ENCODE data around the gene POFUT1. TPM values are rescaled to one million over a fixed set of nuclear protein-coding genes. Genes with fewer than 3 reads are reported as not detected.
"Not testable (repeated sequence)": the region's sequence is repeated elsewhere in the genome, so short reads cannot be mapped to it uniquely, and the experiment has no call there.

Gene POFUT1
- polyA plus RNA-seq, 3 donors: 10.9 to 22.8 (median 11.8) TPM

DNA sequence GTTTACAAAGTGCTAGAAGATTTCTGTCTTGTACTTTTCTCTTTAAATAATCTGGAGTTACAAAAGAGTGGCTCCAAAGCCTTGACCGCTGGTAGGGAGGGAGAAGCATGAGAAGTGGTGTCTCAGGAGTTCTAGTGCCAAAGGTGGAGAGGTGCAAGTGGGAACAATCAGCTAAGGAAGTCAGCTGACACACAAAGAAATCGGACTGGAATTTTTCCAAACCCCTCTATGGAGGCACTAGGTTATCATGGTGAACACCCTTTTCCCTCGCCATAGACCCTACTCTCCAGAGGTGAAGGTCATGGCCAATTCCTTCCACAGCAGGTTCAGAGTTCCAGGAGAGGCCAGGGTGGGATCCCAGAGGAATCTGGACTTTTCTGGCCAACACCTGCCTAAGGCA is 15.0 kb upstream of the POFUT1 start:
- peaks cover 16 to 21% of the 10 kb centered on the region in 2 donors for H3K4me1 ChIP-seq (ENCODE audit: control insufficient read depth in 1 of 2, insufficient read depth in 2 of 2, low read length in 2 of 2)
- H3K9me3 Mint-ChIP-seq: peaks cover 0 to 3% (median 0%) of the 10 kb centered on the region in 7 donors
- H3K9ac ChIP-seq (ENCODE audit: insufficient read depth, low read length, poor library complexity, severe bottlenecking): no peak overlapping the region
- H3K36me3 ChIP-seq (replicated peaks in 1 of 2; ENCODE audit: control insufficient read depth in 1 of 2, insufficient read depth in 2 of 2, low read length in 2 of 2): peaks cover 50 to 54% of the 10 kb centered on the region in 2 donors
- H3K27me3 Mint-ChIP-seq (ENCODE audit: low read depth in 3 of 3): peaks cover 0 to 6% (median 6%) of the 10 kb centered on the region in 3 donors
- H3K4me1 Mint-ChIP-seq: peaks cover 30% of the 10 kb centered on the region
- no peak for DNase-seq
- H2AFZ ChIP-seq (ENCODE audit: insufficient read depth, low read depth, low read length, poor library complexity, severe bottlenecking): no peak overlapping the region
- no peaks in the 10 kb centered on the region for H3K9me3 ChIP-seq (replicated peaks in 1 of 2; ENCODE audit: control insufficient read depth in 1 of 2, insufficient read depth in 1 of 2, low read length in 2 of 2)
- H3K27ac ChIP-seq (ENCODE audit: low read depth in 1 of 2, low read length in 2 of 2): no peak overlapping the region
- H3K4me3 ChIP-seq (replicated peaks in 1 of 3; ENCODE audit: low read depth in 2 of 3, low read length in 3 of 3): no peak overlapping the region
- no peaks in the 10 kb centered on the region for H3K27me3 ChIP-seq (ENCODE audit: control insufficient read depth in 2 of 2, insufficient read depth in 2 of 2, low read length in 2 of 2)
- H4K20me1 ChIP-seq (ENCODE audit: insufficient read depth, low read length): peaks cover 68% of the 10 kb centered on the region
- intact Hi-C loops (cut with micrococcal nuclease): no loop called here
- peak overlapping the region in 2 of 7 donors; percentile 27 to 63 for H3K27ac Mint-ChIP-seq
- H3K36me3 Mint-ChIP-seq: peaks cover 60 to 63% of the 10 kb centered on the region in 2 donors
- 100% methylated on average over 1 of the region's 3 CpGs for WGBS (ENCODE audit: insufficient coverage)
- TF ChIP-seq, protein P1, sequence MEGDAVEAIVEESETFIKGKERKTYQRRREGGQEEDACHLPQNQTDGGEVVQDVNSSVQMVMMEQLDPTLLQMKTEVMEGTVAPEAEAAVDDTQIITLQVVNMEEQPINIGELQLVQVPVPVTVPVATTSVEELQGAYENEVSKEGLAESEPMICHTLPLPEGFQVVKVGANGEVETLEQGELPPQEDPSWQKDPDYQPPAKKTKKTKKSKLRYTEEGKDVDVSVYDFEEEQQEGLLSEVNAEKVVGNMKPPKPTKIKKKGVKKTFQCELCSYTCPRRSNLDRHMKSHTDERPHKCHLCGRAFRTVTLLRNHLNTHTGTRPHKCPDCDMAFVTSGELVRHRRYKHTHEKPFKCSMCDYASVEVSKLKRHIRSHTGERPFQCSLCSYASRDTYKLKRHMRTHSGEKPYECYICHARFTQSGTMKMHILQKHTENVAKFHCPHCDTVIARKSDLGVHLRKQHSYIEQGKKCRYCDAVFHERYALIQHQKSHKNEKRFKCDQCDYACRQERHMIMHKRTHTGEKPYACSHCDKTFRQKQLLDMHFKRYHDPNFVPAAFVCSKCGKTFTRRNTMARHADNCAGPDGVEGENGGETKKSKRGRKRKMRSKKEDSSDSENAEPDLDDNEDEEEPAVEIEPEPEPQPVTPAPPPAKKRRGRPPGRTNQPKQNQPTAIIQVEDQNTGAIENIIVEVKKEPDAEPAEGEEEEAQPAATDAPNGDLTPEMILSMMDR (IDR thresholded peaks at IDR 0.05): no peak
- H3K79me2 ChIP-seq (ENCODE audit: insufficient read depth, low read length): peaks cover 39% of the 10 kb centered on the region
- no peak overlapping the region for H3K4me3 Mint-ChIP-seq
- H3K4me2 ChIP-seq (replicated peaks; ENCODE audit: extremely low read depth, low read length, poor library complexity, severe bottlenecking): no peak overlapping the region

DNA sequence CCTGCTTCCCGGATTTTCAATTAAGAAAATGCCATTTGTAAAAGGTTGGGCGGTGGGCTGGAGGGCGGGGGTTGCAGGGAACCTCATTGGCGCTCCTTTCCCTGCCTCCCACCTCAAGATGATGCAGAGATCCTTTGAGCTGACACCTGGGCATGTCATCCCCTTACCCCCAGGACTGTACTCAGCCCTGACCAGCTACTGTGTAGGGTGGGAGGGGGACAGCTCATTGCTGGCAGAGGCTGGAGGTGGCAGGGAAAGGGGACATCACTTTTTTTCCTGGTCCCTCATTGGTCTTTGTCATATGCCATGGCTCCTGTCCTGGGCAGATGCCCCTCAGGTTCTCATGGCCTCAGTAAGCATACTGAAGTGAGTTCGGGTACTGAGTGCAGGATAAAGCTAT is 14.3 kb upstream of the POFUT1 start:
- H3K4me3 Mint-ChIP-seq; H3K27ac ChIP-seq (ENCODE audit: low read depth in 1 of 2, low read length in 2 of 2); H3K27me3 Mint-ChIP-seq (ENCODE audit: low read depth in 3 of 3); H3K4me2 ChIP-seq (replicated peaks; ENCODE audit: extremely low read depth, low read length, poor library complexity, severe bottlenecking); H3K9ac ChIP-seq (ENCODE audit: insufficient read depth, low read length, poor library complexity, severe bottlenecking); H3K27me3 ChIP-seq (ENCODE audit: control insufficient read depth in 2 of 2, insufficient read depth in 2 of 2, low read length in 2 of 2); H3K9me3 Mint-ChIP-seq; H3K9me3 ChIP-seq (replicated peaks in 1 of 2; ENCODE audit: control insufficient read depth in 1 of 2, insufficient read depth in 1 of 2, low read length in 2 of 2); H2AFZ ChIP-seq (ENCODE audit: insufficient read depth, low read depth, low read length, poor library complexity, severe bottlenecking); H3K4me3 ChIP-seq (replicated peaks in 1 of 3; ENCODE audit: low read depth in 2 of 3, low read length in 3 of 3); DNase-seq; intact Hi-C loops (cut with micrococcal nuclease): not testable (repeated sequence)
- H3K27ac Mint-ChIP-seq: peak overlapping the region in 1 of 7 donors; percentile 33
- peaks cover 30% of the 10 kb centered on the region for H3K4me1 Mint-ChIP-seq
- H3K36me3 Mint-ChIP-seq: peaks cover 64 to 68% of the 10 kb centered on the region in 2 donors
- peaks cover 56 to 59% of the 10 kb centered on the region in 2 donors for H3K36me3 ChIP-seq (replicated peaks in 1 of 2; ENCODE audit: control insufficient read depth in 1 of 2, insufficient read depth in 2 of 2, low read length in 2 of 2)
- peaks cover 46% of the 10 kb centered on the region for H3K79me2 ChIP-seq (ENCODE audit: insufficient read depth, low read length)
- WGBS (ENCODE audit: insufficient coverage): no CpG with 5 or more reads among the region's 5 CpGs
- peaks cover 75% of the 10 kb centered on the region for H4K20me1 ChIP-seq (ENCODE audit: insufficient read depth, low read length)
- peaks cover 17 to 21% of the 10 kb centered on the region in 2 donors for H3K4me1 ChIP-seq (ENCODE audit: control insufficient read depth in 1 of 2, insufficient read depth in 2 of 2, low read length in 2 of 2)

All from CD14-positive monocyte (primary cell).